ENCODE measurements around the gene HEYL.

The HEYL gene

GRCh38 chr1:39596163-39596562, 43.3 kb downstream of the HEYL start:
- no peak for DNase-seq

- DNase-seq, result no peak
Measured at GRCh38 chr1:39593386-39593785, 46.1 kb downstream of the HEYL start.

GRCh38 chr1:39592069-39592468, 47.4 kb downstream of the HEYL start:
- DNase-seq, result no peak

GRCh38 chr1:39590546-39590945, 48.9 kb downstream of the HEYL start:
- no peak for DNase-seq

- no peak for DNase-seq
Measured at GRCh38 chr1:39585933-39586332, 53.5 kb downstream of the HEYL start.

GRCh38 chr1:39576016-39576657, 63.3 kb downstream of the HEYL start:
- no peak for DNase-seq

- no peak for DNase-seq
Measured at GRCh38 chr1:39575191-39576015, 64.0 kb downstream of the HEYL start.

- DNase-seq, result no peak
Measured at GRCh38 chr1:39574646-39575045, 64.8 kb downstream of the HEYL start.

All from cerebellar nuclear complex (tissue), 1 donor.